CD8-positive, alpha-beta memory T cell (primary cell): ENCODE results near the gene KLHL13. TPM values are rescaled to one million over a fixed set of nuclear protein-coding genes. Genes with fewer than 3 reads are reported as not detected.
"Not testable (repeated sequence)": the region's sequence is repeated elsewhere in the genome, so short reads cannot be mapped to it uniquely, and the experiment has no call there.

Experiments
- CTCF ChIA-PET: fragments of 350-600 bp; sonication (Branson Sonifier 250); formaldehyde crosslinking; loops from one replicate; lab custom pipeline; 2021; ENCODE audit warnings: antibody characterized with exemption; lab: Charles Lee
- POLR2A ChIA-PET: fragments of 350-600 bp; sonication (Branson Sonifier 250); formaldehyde crosslinking; loops from one replicate; lab custom pipeline; 2021; ENCODE audit warnings: antibody characterized with exemption; lab: Charles Lee
- DNase-seq, 5 donors: peaks; one replicate each; pipeline versions ENCODE4 v3.0.0 to v3.0.0-alpha.2; 2020 to 2022; ENCODE audit warnings: mixed read lengths in 1 of 5
- H3K27ac ChIP-seq: one replicate; pipeline ENCODE4 v1.7.0; 2013; ENCODE audit warnings: low read depth, mild to moderate bottlenecking, low read length, moderate library complexity
- H3K27me3 ChIP-seq: 2 replicates; pipeline ENCODE4 v1.7.0; 2013; ENCODE audit warnings: low read length, mild to moderate bottlenecking; ENCODE audit not compliant: insufficient read depth, poor library complexity, severe bottlenecking
- H3K36me3 ChIP-seq: 2 replicates; pipeline ENCODE4 v1.7.0; 2013; ENCODE audit warnings: mild to moderate bottlenecking, low read length, moderate library complexity; ENCODE audit not compliant: insufficient read depth
- H3K4me1 ChIP-seq: 2 replicates; pipeline ENCODE4 v1.7.0; 2013; ENCODE audit warnings: mild to moderate bottlenecking, low read length, moderate library complexity; ENCODE audit not compliant: insufficient read depth
- H3K4me3 ChIP-seq: 2 replicates; pipeline ENCODE4 v1.7.0; 2013; ENCODE audit warnings: mild to moderate bottlenecking, low read length
- H3K9me3 ChIP-seq: 2 replicates; pipeline ENCODE4 v1.7.0; 2013; ENCODE audit warnings: mild to moderate bottlenecking, low read length
- H3K27ac Mint-ChIP-seq, 8 donors: one replicate each; pipeline ENCODE4 v1.8.0; 2020 to 2021; ENCODE audit warnings: mixed read lengths in 8 of 8, mild to moderate bottlenecking in 6 of 8, inconsistent platforms in 3 of 8, moderate library complexity in 3 of 8
- H3K27me3 Mint-ChIP-seq, 2 donors: one replicate each; pipeline ENCODE4 v1.8.0; 2020 to 2021; ENCODE audit warnings: mixed read lengths in 2 of 2, mild to moderate bottlenecking in 1 of 2, moderate library complexity in 1 of 2
- H3K36me3 Mint-ChIP-seq, 3 donors: one replicate each; pipeline ENCODE4 v1.8.0; 2020 to 2021; ENCODE audit warnings: mixed read lengths in 3 of 3, inconsistent platforms in 1 of 3, mild to moderate bottlenecking in 1 of 3
- H3K4me1 Mint-ChIP-seq, 3 donors: one replicate each; pipeline ENCODE4 v1.8.0; 2020 to 2021; ENCODE audit warnings: mixed read lengths in 3 of 3, inconsistent platforms in 1 of 3, mild to moderate bottlenecking in 1 of 3
- H3K4me3 Mint-ChIP-seq, 7 donors: one replicate each; pipeline ENCODE4 v1.8.0; 2020 to 2021; ENCODE audit warnings: mixed read lengths in 7 of 7, mild to moderate bottlenecking in 6 of 7, moderate library complexity in 4 of 7, inconsistent platforms in 2 of 7
- H3K9me3 Mint-ChIP-seq, 5 donors: one replicate each; pipeline ENCODE4 v1.8.0; 2020 to 2022; ENCODE audit warnings: mixed read lengths in 5 of 5, mild to moderate bottlenecking in 3 of 5, moderate library complexity in 2 of 5, inconsistent platforms in 1 of 5
- polyA plus RNA-seq: library from polyadenylated mRNA; unstranded; fragments of 300-500 nt; fragmentation: Illumina TruSeq; gene quantifications from one replicate; pipeline ENCODE4 v1.2.3, GENCODE V29; 2021
- total RNA-seq, 2 experiments: library from RNA; stranded (reverse); gene quantifications; one replicate each; pipeline ENCODE4 v1.2.3, GENCODE V29; 2021

Gene KLHL13
- total and polyA plus RNA-seq, 3 experiments from 2014 or later, result 0.11 to 0.24 (median 0.20) TPM

DNA sequence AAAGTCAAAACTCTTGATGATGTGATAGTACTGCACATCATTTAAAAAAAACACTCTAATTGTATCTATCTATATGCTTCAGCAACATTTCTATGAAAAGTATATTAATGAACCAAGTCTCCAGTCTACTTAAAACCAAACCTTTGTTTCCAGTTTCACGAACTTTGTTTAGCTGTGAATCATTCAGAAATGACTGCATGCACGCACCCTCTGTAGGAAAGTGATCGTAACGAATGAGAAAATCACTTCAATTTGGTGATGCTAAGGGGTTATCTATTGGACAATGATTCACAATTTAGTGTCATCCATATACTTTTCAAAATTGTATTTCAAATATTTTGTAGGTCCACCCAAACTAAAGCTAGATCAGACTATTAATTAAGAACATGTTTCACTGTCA lies 157.6 kb downstream of the KLHL13 start:
- Histone ChIP-seq H3K9me3 (no peaks in the 10 kb centered on the region), H3K4me1 (no peaks in the 10 kb centered on the region), H3K4me3 (no peak overlapping the region), H3K27me3 (no peaks in the 10 kb centered on the region), H3K27ac (no peak overlapping the region), H3K36me3 (no peaks in the 10 kb centered on the region)
- ChIA-PET POLR2A (no interaction called here), CTCF (no interaction called here)
- Mint-ChIP-seq H3K27ac (no peak overlapping the region), H3K4me3 (no peak overlapping the region), H3K9me3 (peaks cover 0 to 4% (median under 1%) of the 10 kb centered on the region in 5 donors), H3K4me1 (no peaks in the 10 kb centered on the region), H3K36me3 (no peaks in the 10 kb centered on the region), H3K27me3 (no peaks in the 10 kb centered on the region)
- no peak for DNase-seq

DNA sequence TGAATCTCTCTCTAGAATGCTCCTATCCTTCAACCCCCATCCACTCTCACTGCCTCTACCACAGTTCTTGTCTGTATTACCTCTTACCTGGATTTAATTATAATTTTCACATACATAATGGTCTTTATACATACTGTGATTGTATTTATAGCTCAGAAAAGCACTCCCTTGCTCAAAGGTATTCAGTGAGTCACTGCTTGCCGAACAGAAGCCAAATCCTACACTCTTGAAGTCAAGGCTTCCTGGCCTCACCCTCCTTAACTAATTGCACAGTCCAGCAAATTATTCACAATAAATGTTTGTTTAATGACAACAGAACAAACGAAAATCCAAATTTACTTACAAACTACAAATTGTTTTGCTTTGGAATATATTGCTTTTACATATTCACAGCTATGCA lies 159.5 kb downstream of the KLHL13 start:
- ChIA-PET POLR2A (no interaction called here), CTCF (no interaction called here)
- H3K27me3 ChIP-seq, result no peaks in the 10 kb centered on the region
- H3K4me3 ChIP-seq, result no peak overlapping the region
- H3K4me1 ChIP-seq, result no peaks in the 10 kb centered on the region
- Mint-ChIP-seq H3K36me3 (no peaks in the 10 kb centered on the region), H3K27me3 (no peaks in the 10 kb centered on the region), H3K4me1 (no peaks in the 10 kb centered on the region), H3K4me3 (no peak overlapping the region), H3K9me3 (peaks cover 0 to 4% (median 0%) of the 10 kb centered on the region in 5 donors), H3K27ac (no peak overlapping the region)
- H3K9me3 ChIP-seq, result no peaks in the 10 kb centered on the region
- H3K27ac ChIP-seq, result no peak overlapping the region
- no peaks in the 10 kb centered on the region for H3K36me3 ChIP-seq
- no peak for DNase-seq

DNA sequence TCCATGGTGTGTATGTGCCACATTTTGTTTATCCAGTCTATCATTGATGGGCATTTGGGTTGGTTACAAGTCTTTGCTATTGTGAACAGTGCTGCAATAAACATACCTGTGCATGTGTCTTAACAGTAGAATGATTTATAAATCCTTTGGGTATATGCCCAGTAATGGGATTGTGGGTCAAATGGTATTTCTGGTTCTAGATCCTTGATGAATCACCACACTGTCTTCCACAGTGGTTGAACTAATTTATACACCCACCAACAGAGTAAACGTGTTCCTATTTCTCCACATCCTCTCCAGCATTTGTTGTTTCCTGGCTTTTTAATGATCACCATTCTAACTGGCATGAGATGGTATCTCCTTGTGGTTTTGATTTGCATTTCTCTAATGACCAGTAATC lies 177.3 kb downstream of the KLHL13 start:
- H3K4me3 Mint-ChIP-seq, H3K27me3 Mint-ChIP-seq, H3K9me3 Mint-ChIP-seq, H3K4me1 Mint-ChIP-seq, H3K4me1 ChIP-seq, H3K36me3 Mint-ChIP-seq, H3K27me3 ChIP-seq, H3K36me3 ChIP-seq, H3K4me3 ChIP-seq, CTCF ChIA-PET, DNase-seq, POLR2A ChIA-PET, H3K27ac ChIP-seq, H3K9me3 ChIP-seq: not testable (repeated sequence)
- H3K27ac Mint-ChIP-seq, result peak overlapping the region in 1 of 8 donors; percentile 56

DNA sequence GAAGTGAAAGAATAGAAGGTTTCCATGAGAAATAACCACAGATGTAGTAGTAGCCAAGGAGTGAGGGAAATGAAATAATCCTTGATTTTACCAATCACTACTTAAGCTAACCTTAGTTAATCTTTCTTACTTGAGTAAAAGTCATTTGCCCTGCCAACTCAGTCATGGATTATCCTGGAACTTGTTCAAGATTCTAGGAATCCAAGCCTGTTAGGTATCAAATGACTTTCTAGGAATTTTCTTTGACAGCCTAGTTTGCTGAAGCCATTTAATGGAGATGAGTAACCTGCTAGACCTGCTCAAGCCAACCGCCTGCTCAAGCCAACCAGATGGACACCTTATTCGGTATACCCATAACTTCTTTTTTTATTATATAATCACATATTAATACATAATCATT lies 180.5 kb downstream of the KLHL13 start:
- H3K27ac Mint-ChIP-seq, result no peak overlapping the region
- no peak for DNase-seq
- Histone ChIP-seq H3K27me3 (no peaks in the 10 kb centered on the region), H3K4me3 (no peak overlapping the region), H3K36me3 (no peaks in the 10 kb centered on the region), H3K27ac (no peak overlapping the region), H3K9me3 (no peaks in the 10 kb centered on the region), H3K4me1 (no peaks in the 10 kb centered on the region)
- H3K4me3 Mint-ChIP-seq, result no peak overlapping the region
- H3K36me3 Mint-ChIP-seq, result no peaks in the 10 kb centered on the region
- CTCF ChIA-PET, result no interaction called here
- H3K27me3 Mint-ChIP-seq, result no peaks in the 10 kb centered on the region
- H3K4me1 Mint-ChIP-seq, result no peaks in the 10 kb centered on the region
- peaks cover 0 to 5% (median 2%) of the 10 kb centered on the region in 5 donors for H3K9me3 Mint-ChIP-seq
- POLR2A ChIA-PET, result no interaction called here

DNA sequence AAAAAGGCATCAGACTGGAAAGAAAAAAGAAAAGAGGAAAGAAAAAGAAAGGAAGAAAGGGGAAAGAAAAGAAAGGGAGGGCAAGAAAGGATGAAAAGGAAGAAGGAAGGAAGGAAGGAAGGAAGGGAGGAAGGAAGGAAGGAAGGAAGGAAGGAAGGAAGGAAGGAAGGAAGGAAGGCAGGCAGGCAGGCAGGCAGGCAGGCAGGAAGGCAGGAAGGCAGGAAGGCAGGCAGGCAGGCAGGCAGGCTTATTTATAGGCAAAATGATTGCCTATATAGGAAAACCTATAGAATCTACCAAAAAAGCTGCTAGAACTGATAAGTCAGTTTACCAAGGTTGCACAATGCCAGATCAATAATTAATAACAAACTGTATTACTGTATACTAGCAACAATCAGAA lies 186.5 kb downstream of the KLHL13 start:
- H3K4me1 Mint-ChIP-seq, H3K9me3 Mint-ChIP-seq, DNase-seq, H3K36me3 ChIP-seq, H3K27me3 ChIP-seq, CTCF ChIA-PET, POLR2A ChIA-PET, H3K4me3 Mint-ChIP-seq, H3K27ac Mint-ChIP-seq, H3K27me3 Mint-ChIP-seq, H3K27ac ChIP-seq, H3K36me3 Mint-ChIP-seq, H3K4me1 ChIP-seq, H3K9me3 ChIP-seq, H3K4me3 ChIP-seq: not testable (repeated sequence)

DNA sequence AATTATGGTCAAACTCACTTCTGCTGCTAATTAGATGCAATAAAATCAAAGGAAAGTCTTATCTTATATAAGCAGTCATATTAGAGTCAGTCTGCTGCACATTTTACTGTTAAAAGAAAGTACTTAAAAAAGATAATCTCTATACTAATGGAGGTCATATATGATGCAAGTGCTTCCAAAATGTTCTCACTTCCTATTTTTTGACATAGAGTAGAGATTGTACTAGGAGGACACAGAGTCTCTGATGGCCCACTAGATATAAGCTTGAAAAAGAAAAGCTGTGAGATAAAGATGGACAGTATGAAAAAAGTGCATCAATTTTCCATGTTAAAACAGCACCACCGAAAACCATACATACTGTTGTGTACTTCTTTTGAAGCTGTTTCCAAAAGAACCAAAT lies 196.9 kb downstream of the KLHL13 start:
- Mint-ChIP-seq H3K36me3 (no peaks in the 10 kb centered on the region), H3K9me3 (no peaks in the 10 kb centered on the region), H3K4me1 (no peaks in the 10 kb centered on the region), H3K4me3 (no peak overlapping the region), H3K27me3 (no peaks in the 10 kb centered on the region), H3K27ac (no peak overlapping the region)
- ChIA-PET CTCF (no interaction called here), POLR2A (no interaction called here)
- Histone ChIP-seq H3K4me1 (no peaks in the 10 kb centered on the region), H3K9me3 (no peaks in the 10 kb centered on the region), H3K27me3 (no peaks in the 10 kb centered on the region), H3K36me3 (no peaks in the 10 kb centered on the region), H3K4me3 (no peak overlapping the region), H3K27ac (no peak overlapping the region)
- no peak for DNase-seq

DNA sequence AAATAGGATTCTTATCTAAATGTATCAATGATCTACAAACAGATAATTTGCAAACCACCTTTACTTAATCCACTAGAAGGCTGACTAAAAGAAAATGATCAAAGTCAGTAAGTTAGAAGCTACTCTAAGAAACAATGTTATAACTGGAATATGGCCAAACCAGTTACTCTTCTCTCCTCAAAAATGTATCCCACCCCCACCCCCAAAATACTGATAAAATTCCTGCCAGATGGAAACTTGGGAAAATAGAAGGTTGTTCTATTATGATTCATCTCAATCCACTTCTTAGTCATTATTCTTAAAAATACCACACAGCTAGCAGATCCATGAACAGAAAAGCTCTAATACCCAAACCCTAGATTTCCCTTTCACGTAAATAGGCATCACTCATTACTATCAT lies 206.4 kb downstream of the KLHL13 start:
- POLR2A ChIA-PET, result no interaction called here

DNA sequence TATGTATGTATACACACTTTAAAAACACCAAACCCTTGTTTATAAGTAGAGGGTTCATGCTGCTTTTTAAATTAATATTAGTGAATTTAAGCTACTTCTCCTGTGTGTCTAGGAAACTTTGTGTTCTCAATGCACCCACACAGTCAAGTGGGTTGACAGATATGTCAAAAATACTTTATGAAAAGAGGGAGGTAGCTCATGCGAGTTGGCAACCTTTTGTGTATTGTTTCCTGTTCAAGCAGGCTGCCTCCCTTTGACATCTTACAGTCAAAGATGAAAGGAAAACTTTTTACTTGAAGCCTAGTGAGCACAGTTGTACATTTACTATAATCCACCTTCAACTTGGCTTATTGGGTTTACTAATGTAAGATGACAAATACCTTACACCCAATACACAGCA lies 218.4 kb downstream of the KLHL13 start:
- ChIA-PET POLR2A (no interaction called here), CTCF (no interaction called here)
- H3K4me1 ChIP-seq, result no peaks in the 10 kb centered on the region
- H3K9me3 Mint-ChIP-seq, result no peaks in the 10 kb centered on the region
- no peak overlapping the region for H3K4me3 Mint-ChIP-seq
- no peaks in the 10 kb centered on the region for H3K36me3 Mint-ChIP-seq
- no peak overlapping the region for H3K27ac ChIP-seq
- no peak overlapping the region for H3K4me3 ChIP-seq
- no peaks in the 10 kb centered on the region for H3K36me3 ChIP-seq
- H3K27me3 ChIP-seq, result no peaks in the 10 kb centered on the region
- no peak for DNase-seq
- no peaks in the 10 kb centered on the region for H3K9me3 ChIP-seq
- H3K27me3 Mint-ChIP-seq, result no peaks in the 10 kb centered on the region
- H3K4me1 Mint-ChIP-seq, result no peaks in the 10 kb centered on the region
- H3K27ac Mint-ChIP-seq, result no peak overlapping the region

More for the DNA sequence above, 206.4 kb downstream of the KLHL13 start:
- H3K4me3 Mint-ChIP-seq, result no peak overlapping the region
- Histone ChIP-seq H3K4me1 (no peaks in the 10 kb centered on the region), H3K9me3 (no peaks in the 10 kb centered on the region), H3K27ac (no peak overlapping the region), H3K4me3 (no peak overlapping the region), H3K36me3 (no peaks in the 10 kb centered on the region), H3K27me3 (no peaks in the 10 kb centered on the region)
- peaks cover 0 to 5% of the 10 kb centered on the region in 2 donors for H3K27me3 Mint-ChIP-seq
- no peaks in the 10 kb centered on the region for H3K36me3 Mint-ChIP-seq
- no peak for DNase-seq
- CTCF ChIA-PET, result no interaction called here
- H3K4me1 Mint-ChIP-seq, result no peaks in the 10 kb centered on the region
- H3K9me3 Mint-ChIP-seq, result peaks cover 0 to 7% (median 5%) of the 10 kb centered on the region in 5 donors
- no peak overlapping the region for H3K27ac Mint-ChIP-seq

DNA sequence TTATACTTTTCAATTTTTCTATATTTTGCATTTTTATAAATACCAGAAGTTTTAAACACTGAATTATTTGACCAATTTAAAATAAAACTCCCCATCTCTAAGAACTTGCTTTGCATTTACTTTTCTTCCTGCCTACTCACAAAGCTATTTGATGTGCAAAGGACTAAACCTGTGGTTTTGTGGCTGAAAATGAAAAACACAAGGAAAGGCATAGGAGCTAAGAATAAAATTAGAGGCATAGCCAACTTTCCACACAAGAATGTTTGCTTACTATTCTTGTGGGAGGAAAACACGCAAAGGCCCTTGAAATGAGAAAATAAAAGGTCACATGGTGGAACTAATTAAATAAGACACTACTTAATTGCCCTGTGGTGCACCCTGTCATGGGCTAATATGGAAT lies 221.2 kb downstream of the KLHL13 start:
- no peaks in the 10 kb centered on the region for H3K9me3 Mint-ChIP-seq
- no peak for DNase-seq
- H3K27me3 ChIP-seq, result no peaks in the 10 kb centered on the region
- H3K9me3 ChIP-seq, result no peaks in the 10 kb centered on the region
- no peak overlapping the region for H3K4me3 Mint-ChIP-seq
- no peaks in the 10 kb centered on the region for H3K4me1 Mint-ChIP-seq
- H3K36me3 ChIP-seq, result no peaks in the 10 kb centered on the region
- POLR2A ChIA-PET, result no interaction called here
- H3K36me3 Mint-ChIP-seq, result no peaks in the 10 kb centered on the region
- H3K4me1 ChIP-seq, result no peaks in the 10 kb centered on the region
- no peak overlapping the region for H3K27ac ChIP-seq
- H3K27me3 Mint-ChIP-seq, result peaks cover 0 to 4% of the 10 kb centered on the region in 2 donors
- CTCF ChIA-PET, result no interaction called here
- H3K4me3 ChIP-seq, result no peak overlapping the region
- no peak overlapping the region for H3K27ac Mint-ChIP-seq
